ENCODE results near the gene ZIC2.
"Not testable (repeated sequence)": the region's sequence is repeated elsewhere in the genome, so short reads cannot be mapped to it uniquely, and the experiment has no call there.

Gene ZIC2

GRCh38 chr13:100024023-100024422 is 42.4 kb downstream of the ZIC2 start:
- DNase-seq = no peak

- DNase-seq = no peak
These were observed 48.3 kb downstream of the ZIC2 start for GRCh38 chr13:100029933-100030332.

GRCh38 chr13:100032642-100033041 is 51.1 kb downstream of the ZIC2 start:
- not testable (repeated sequence) for DNase-seq

GRCh38 chr13:100035936-100036335 is 54.4 kb downstream of the ZIC2 start:
- no peak for DNase-seq
